ENCODE data around the gene DDX20. TPM values are rescaled to one million over a fixed set of nuclear protein-coding genes. Genes with fewer than 3 reads are reported as not detected.

DDX20 gene
- polyA plus RNA-seq, 3 donors from 2014 or later, result 4.1 to 12.3 (median 7.2) TPM

DNA sequence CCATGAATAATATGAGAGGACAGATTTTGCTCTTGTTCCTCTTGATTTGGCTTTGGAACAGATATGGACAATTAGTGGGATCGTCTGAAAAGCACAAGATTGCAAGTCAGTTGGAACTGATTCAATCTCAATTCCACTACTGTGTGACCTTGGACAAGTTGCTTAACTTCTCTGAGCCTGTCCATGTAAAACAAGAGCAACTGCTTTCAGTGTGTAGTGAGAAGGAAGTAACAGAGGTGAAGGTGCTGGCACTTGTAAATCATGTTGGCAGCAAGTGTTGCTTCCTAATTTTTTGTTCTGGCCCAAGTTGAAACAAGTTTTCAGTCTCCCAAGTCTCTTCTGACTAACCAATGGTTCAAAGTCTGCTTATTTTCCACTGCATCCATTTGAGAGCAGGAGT lies 31.8 kb upstream of the DDX20 start:
- no peak overlapping the region for H3K27ac Mint-ChIP-seq
- no peaks in the 10 kb centered on the region for H3K36me3 Mint-ChIP-seq
- peaks cover 2 to 5% (median 3%) of the 10 kb centered on the region in 3 donors for H3K27me3 Mint-ChIP-seq (ENCODE audit: low read depth in 3 of 3)
- no peaks in the 10 kb centered on the region for H3K9me3 Mint-ChIP-seq
- no peak for DNase-seq
- peaks cover 0 to 2% of the 10 kb centered on the region in 2 donors for H3K4me1 Mint-ChIP-seq
- H3K4me3 Mint-ChIP-seq, result no peak overlapping the region

DNA sequence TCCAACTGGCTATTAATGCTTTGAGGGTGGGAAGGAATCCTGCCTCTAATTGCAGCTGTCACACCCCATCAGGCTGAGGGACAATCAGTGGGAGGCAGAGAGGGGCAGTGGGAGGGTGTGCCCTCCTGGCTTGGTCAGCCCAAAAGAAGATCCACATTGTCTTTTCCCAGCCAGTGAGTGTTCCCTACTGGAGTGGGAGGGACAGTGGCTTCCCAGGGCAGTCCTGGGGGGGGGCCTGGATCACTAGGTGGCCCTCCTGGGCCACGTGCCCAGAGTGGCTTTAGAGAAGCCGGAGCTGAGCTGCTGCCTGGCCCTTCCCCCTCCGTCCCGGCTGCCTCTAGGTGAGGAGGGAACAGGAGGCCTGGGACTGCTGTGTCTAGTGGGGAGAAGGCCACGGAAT lies 30.5 kb upstream of the DDX20 start:
- peaks cover 0 to 3% (median 0%) of the 10 kb centered on the region in 3 donors for H3K36me3 Mint-ChIP-seq
- no peaks in the 10 kb centered on the region for H3K9me3 Mint-ChIP-seq
- H3K4me1 Mint-ChIP-seq, result peaks cover 0 to 2% of the 10 kb centered on the region in 2 donors
- no peak overlapping the region for H3K4me3 Mint-ChIP-seq
- H3K27ac Mint-ChIP-seq, result no peak overlapping the region
- no peak for DNase-seq
- peaks cover 2 to 5% (median 4%) of the 10 kb centered on the region in 3 donors for H3K27me3 Mint-ChIP-seq (ENCODE audit: low read depth in 3 of 3)

DNA sequence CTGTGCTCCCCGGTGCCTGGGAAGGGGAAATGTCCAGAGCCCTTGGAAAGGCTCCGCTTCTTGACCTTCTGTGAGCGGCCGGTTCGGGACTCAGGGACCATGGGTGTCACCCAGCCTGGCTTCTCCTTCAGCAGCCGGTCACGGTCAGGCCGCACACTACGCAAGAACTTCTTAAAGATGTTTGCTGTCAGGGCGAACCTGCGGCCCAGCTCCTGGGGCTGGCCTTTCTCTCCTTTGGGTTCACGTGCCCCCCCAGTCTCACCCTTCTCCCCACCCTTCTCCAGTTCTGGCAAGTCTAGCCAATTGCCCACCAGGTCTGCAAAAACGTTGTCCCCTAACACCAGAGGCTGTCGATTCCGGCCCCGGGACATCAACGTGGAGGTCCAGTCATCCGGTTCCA lies 28.6 kb upstream of the DDX20 start:
- Mint-ChIP-seq H3K4me3 (no peak overlapping the region), H3K27me3 (ENCODE audit: low read depth in 3 of 3) (peaks cover 0 to 2% (median 2%) of the 10 kb centered on the region in 3 donors), H3K4me1 (no peaks in the 10 kb centered on the region), H3K9me3 (no peaks in the 10 kb centered on the region), H3K27ac (no peak overlapping the region), H3K36me3 (peaks cover 0 to 3% (median 0%) of the 10 kb centered on the region in 3 donors)
- DNase-seq, result no peak

DNA sequence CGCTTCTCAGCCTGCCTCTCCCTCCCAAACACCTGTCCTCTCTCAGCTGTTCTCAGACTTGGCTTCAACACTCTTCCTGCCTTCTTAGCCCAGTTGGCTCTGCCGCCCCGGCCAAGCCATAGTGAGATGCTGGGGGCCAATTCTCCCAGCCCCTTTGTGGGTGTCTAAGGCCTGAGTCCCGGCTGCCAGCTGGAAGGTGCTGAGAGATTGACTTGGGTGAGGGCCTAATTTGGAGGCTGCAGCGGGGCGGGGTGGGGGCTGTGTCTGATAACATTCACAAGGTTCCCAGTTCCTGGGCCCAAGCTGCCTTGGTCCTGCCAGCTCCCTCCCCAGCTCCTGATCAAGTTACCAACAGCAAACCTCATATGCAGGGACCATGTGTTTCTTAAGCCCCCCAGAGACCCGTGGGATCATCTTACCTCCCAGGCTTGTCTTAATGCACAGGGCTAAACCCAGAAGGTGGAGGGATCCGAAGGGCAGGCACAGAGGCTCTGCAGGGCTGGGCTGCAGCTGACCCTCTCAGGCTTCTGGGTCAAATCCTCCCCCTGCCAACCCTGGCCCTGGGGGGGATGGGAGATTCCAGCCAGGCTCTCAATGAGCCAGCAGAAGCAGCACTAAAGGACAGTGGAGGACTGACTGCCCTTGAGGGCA lies 26.3 kb upstream of the DDX20 start:
- Mint-ChIP-seq H3K27me3 (ENCODE audit: low read depth in 3 of 3) (peaks cover 2% of the 10 kb centered on the region in 3 donors), H3K27ac (no peak overlapping the region), H3K4me1 (no peaks in the 10 kb centered on the region), H3K36me3 (peaks cover 0 to 3% (median 0%) of the 10 kb centered on the region in 3 donors), H3K4me3 (no peak overlapping the region), H3K9me3 (no peaks in the 10 kb centered on the region)
- DNase-seq, result no peak

DNA sequence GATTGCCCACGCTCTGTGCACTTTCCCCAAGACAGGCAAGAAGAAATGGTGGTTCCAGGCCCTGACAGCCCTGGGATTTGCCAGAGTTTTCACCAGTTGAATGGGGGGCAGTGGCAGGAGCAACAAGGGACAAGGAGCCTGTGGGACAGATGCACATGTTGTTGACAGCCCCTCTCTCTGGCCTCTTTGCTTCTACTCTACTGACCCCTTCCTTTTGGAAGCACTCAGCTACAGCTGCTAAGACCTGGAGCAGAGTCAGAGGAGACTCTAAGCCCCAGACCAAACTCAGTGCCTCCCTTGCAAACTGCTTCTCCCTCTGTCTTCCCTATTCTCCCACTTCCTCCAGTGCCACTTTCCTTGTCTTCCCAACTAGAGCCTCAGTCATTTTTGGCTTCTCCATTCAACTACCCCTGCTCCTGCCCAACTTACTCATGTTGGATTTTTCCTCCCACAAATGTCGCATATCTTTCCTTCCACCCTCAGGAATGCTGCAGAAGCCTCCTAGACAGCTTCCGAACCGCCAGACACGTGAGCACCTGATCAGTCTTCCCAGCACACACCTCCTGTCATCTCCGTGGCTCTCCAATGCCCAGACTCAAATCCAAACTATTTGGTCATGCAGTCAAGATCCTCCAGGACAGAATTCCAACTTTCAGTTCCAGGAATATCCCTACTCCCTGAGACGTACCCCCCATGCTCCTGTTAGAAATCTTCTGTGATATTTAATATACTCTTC lies 25.6 kb upstream of the DDX20 start:
- Mint-ChIP-seq H3K36me3 (peaks cover 0 to 3% (median 0%) of the 10 kb centered on the region in 3 donors), H3K27ac (no peak overlapping the region), H3K9me3 (no peaks in the 10 kb centered on the region), H3K27me3 (ENCODE audit: low read depth in 3 of 3) (peaks cover 2% of the 10 kb centered on the region in 3 donors), H3K4me3 (no peak overlapping the region), H3K4me1 (no peaks in the 10 kb centered on the region)
- DNase-seq, result no peak

DNA sequence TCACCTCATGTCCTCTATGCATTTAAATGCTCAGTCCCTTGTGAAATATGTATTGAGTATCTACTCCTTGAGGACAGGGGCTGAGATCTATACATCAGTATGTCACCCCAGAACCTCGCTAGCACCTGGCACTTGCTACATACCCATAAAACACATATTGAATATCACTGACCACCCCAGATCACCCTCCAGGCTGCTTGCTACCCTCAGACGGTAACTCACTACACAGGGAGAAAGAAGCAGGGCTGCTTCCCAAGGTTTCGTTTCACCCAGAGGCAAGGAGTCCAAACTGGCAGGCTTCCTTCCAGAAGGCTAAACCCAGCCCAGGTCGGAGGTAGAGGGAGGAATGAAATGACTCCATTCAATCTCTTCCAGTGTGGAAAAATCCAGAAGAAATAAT lies 25.0 kb upstream of the DDX20 start:
- H3K9me3 Mint-ChIP-seq, result no peaks in the 10 kb centered on the region
- DNase-seq, result no peak
- no peak overlapping the region for H3K4me3 Mint-ChIP-seq
- H3K36me3 Mint-ChIP-seq, result peaks cover 0 to 3% (median 0%) of the 10 kb centered on the region in 3 donors
- no peak overlapping the region for H3K27ac Mint-ChIP-seq
- H3K4me1 Mint-ChIP-seq, result no peaks in the 10 kb centered on the region
- H3K27me3 Mint-ChIP-seq (ENCODE audit: low read depth in 3 of 3), result peaks cover 2% of the 10 kb centered on the region in 3 donors

DNA sequence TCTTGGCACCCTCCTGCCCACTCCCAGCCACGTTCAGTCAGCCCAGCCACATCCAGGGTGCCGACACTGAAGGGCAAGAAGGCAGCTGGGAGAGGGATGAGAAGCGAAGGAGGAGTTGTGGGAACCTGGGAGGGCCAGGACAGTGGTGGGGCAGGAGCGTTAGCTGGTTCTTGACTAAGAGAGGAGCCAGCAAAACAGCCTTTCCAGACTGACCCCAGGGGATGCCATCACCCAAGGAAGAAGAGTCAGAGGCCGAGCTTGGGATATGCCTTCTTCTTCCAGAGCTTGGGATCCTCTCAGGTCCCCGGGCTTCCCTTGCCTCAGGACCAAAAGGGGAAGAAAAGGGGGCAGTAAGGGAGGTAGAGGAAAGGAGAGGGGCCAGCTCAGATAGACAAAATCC lies 23.7 kb upstream of the DDX20 start:
- Mint-ChIP-seq H3K36me3 (peaks cover 0 to 3% (median 0%) of the 10 kb centered on the region in 3 donors), H3K9me3 (no peaks in the 10 kb centered on the region), H3K4me3 (no peak overlapping the region), H3K27ac (no peak overlapping the region), H3K4me1 (no peaks in the 10 kb centered on the region), H3K27me3 (ENCODE audit: low read depth in 3 of 3) (peaks cover 2 to 6% (median 4%) of the 10 kb centered on the region in 3 donors)
- DNase-seq, result no peak

DNA sequence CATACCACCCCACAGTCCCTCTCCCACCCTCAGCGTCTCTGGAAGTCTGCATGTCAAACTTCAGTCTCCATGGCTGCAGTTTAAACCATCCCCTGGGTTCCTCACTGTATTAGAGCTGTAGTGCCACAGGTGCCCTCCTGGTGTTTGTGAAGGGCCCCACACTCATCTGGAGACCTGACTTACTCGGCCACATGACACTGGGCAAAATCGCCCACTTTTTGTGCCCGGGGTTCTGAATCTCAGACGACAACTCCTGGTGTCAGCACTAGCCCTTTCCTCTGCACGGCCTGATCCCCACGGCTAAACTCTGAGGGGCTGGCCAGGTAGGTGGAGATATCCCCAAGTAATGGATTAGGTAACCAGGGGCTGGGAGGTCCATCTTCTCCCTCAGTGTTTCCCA lies 23.0 kb upstream of the DDX20 start:
- Mint-ChIP-seq H3K4me3 (no peak overlapping the region), H3K36me3 (peaks cover 0 to 3% (median 0%) of the 10 kb centered on the region in 3 donors), H3K27ac (no peak overlapping the region), H3K9me3 (no peaks in the 10 kb centered on the region), H3K27me3 (ENCODE audit: low read depth in 3 of 3) (peaks cover under 1 to 10% (median 9%) of the 10 kb centered on the region in 3 donors), H3K4me1 (peaks cover 2 to 4% of the 10 kb centered on the region in 2 donors)
- DNase-seq, result no peak

DNA sequence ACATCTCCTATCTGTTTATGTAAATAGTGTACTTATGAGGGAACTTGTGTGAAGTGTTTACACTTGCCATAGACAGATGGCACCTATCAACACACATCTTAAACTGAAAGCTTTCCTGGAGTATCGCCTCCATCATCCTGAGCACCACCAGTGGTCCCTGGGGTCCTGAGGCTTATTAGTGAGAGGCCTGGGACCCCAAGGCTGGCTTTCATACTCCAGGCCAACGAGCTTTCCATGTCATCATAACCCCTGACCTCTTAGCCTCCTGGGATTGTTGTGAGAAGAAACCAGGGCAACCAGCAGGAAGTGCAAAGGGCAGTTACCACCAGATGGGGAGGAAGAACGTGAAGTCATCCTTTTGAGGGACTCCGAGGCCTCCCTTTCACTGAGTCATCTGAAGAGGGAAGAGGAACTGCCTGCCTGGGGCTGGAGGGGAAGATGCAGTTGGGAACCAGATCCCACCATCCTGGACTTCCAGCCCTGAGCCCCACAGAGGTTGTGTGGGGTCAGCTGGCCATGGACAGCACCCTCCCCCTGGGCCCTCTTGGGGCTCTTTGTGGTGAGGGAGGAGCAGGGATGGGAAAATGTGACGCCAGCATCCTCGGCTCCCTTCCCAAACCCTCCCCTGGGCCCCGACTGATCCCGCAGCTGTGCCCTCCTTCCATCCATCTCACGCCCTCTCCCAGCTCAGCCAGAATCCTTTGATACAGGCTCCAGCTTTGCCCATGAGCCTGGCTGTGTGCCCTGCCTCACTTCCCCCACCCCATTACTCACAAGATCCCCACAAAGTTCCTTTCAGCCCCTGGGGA lies 22.3 kb upstream of the DDX20 start:
- H3K4me1 Mint-ChIP-seq, result peaks cover 7 to 10% of the 10 kb centered on the region in 2 donors
- H3K36me3 Mint-ChIP-seq, result peaks cover 0 to 3% (median 0%) of the 10 kb centered on the region in 3 donors
- no peak for DNase-seq
- no peaks in the 10 kb centered on the region for H3K9me3 Mint-ChIP-seq
- H3K27ac Mint-ChIP-seq, result no peak overlapping the region
- H3K27me3 Mint-ChIP-seq (ENCODE audit: low read depth in 3 of 3), result peaks cover 4 to 15% (median 12%) of the 10 kb centered on the region in 3 donors
- no peak overlapping the region for H3K4me3 Mint-ChIP-seq

DNA sequence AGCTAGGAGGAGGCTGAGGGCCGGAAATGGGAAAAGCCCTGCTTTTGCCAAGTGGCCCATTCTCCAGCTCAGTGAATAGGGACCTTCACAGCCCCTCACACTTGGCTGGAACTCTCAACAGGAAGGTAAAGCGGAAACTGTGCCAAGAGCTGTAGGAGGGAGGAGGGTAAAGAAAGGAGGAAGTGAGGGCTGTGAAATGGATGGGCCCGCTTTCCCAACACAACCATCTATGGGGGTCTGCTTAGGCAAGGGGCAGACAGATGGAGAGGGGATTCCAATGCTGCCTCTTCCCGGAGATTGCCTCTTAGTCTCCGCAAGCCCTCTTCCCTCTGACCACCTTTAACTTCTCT lies 21.7 kb upstream of the DDX20 start:
- Mint-ChIP-seq H3K9me3 (no peaks in the 10 kb centered on the region), H3K36me3 (peaks cover 0 to 3% (median 0%) of the 10 kb centered on the region in 3 donors), H3K27me3 (ENCODE audit: low read depth in 3 of 3) (peaks cover 7 to 15% (median 12%) of the 10 kb centered on the region in 3 donors), H3K4me3 (no peak overlapping the region), H3K4me1 (peaks cover 10 to 15% of the 10 kb centered on the region in 2 donors), H3K27ac (no peak overlapping the region)
- DNase-seq, result no peak

DNA sequence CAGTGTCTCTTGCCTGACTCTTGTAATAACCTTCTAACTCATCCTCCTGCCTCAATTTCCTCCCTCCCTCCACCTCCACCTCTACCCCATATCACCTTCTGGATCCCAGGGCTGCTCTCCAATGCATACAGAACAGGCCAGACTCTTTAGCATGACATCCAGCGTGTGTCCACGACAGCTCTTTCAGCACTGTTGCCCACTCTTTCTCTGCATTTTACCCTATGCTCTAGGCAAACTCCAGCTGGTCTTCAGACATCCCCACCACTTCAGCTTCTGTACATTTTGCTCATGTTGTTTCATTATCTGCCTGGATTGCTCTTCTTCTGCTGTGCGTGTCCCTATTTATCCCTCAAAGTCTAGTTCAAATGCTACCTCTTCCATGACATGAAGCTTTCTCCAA lies 21.3 kb upstream of the DDX20 start:
- no peak for DNase-seq
- H3K27ac Mint-ChIP-seq, result no peak overlapping the region
- H3K36me3 Mint-ChIP-seq, result peaks cover 0 to 3% (median 0%) of the 10 kb centered on the region in 3 donors
- no peaks in the 10 kb centered on the region for H3K9me3 Mint-ChIP-seq
- no peak overlapping the region for H3K4me3 Mint-ChIP-seq
- peaks cover 10 to 16% of the 10 kb centered on the region in 2 donors for H3K4me1 Mint-ChIP-seq
- H3K27me3 Mint-ChIP-seq (ENCODE audit: low read depth in 3 of 3), result peaks cover 9 to 17% (median 12%) of the 10 kb centered on the region in 3 donors

DNA sequence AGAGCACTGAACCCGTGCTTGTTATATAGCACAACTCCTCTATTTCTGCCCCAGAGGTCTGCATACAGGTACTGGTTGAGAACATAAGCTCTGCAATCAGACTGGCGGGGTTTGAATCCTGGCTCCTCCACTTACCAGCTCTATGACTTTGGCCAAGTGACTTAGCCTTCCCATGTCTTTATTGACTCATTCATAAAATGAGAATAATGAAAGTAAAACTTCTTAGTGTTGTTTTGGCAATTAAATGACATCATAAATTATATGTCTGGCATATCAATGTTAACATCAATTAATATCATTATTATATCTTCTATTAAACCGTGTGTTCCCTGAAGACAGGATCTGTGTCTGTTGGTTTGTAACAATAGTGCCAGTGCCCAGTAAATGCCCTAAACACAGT lies 20.8 kb upstream of the DDX20 start:
- Mint-ChIP-seq H3K9me3 (no peaks in the 10 kb centered on the region), H3K36me3 (peaks cover 0 to 3% (median 0%) of the 10 kb centered on the region in 3 donors), H3K27me3 (ENCODE audit: low read depth in 3 of 3) (peaks cover 12 to 18% (median 14%) of the 10 kb centered on the region in 3 donors), H3K27ac (no peak overlapping the region), H3K4me3 (no peak overlapping the region), H3K4me1 (peaks cover 13 to 20% of the 10 kb centered on the region in 2 donors)
- DNase-seq, result no peak

DNA sequence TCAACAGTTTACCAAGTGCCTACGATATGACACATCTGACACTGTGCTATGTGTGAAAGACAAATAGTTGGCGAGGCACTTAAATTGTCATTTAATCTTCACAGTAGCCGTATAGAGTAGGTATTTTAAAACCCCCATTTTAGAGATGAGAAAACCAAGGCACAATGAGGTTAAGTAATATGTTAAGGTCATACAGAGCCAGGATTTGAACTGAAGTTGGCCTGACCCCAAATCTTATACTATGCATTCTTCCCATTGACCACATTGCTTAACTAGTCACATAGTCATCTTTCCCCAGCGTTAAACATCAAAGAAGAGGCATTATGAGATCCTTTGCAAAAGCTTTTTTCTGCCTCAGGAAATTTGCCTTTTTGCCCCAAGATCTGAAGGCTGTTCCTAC lies 20.4 kb upstream of the DDX20 start:
- no peaks in the 10 kb centered on the region for H3K9me3 Mint-ChIP-seq
- H3K4me3 Mint-ChIP-seq, result no peak overlapping the region
- DNase-seq, result no peak
- peaks cover 16 to 24% of the 10 kb centered on the region in 2 donors for H3K4me1 Mint-ChIP-seq
- no peaks in the 10 kb centered on the region for H3K36me3 Mint-ChIP-seq
- H3K27me3 Mint-ChIP-seq (ENCODE audit: low read depth in 3 of 3), result peaks cover 12 to 19% (median 14%) of the 10 kb centered on the region in 3 donors
- H3K27ac Mint-ChIP-seq, result no peak overlapping the region

Measured in immature natural killer cell (primary cell).